ENCODE data around the gene SNAI3. TPM values are rescaled to one million over a fixed set of nuclear protein-coding genes. Genes with fewer than 3 reads are reported as not detected.
A peak's percentile ranks its signal among the peaks of the same experiment; 100 is the strongest.

The SNAI3 gene
- total and polyA plus RNA-seq, 2 donors (not counting 1 experiment from before 2014, with no cell fraction given), result 6.5 to 8.8 TPM

DNA sequence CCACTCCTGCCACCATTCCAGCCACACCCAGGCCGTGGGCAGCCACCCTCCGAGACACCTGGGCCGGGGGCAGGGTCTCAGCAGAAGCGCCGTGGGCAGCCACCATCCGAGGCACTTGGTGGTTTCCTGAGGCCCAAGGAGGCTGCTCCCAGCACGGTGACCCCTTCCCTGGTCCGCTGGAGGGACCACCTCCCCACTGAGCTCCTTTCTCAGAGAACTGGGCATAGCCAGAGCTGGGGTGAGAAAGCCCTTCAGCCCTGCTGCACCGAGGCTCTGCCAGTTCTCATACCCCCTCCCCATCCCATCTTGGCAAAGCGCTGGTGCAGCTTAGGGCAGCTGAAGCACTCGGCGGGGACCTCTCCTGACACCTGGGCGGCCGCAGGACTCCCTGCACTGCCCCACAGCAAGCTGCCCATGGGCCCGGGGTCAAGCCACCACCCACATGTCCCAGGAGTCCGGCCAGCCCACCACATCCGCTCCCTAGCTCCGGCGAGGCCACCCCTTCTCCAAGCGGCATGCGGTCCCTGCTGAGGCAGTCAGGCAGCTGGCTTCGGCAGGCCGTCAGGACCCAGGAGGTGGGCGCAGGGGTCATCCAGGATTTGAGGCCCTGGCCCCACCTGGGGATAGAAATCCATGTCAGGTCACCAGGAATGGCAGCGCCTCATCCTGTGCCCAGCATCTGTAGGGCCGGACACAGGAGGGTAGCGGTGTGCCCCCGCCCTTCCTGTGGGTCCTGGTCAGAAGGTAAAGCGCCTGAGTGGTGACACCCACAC lies 34.1 kb downstream of the SNAI3 start:
- ATAC-seq (ENCODE audit: low read depth) (no peak), DNase-seq (peak; percentile 34)
- Mint-ChIP-seq H3K27me3 (no peaks in the 10 kb centered on the region), H3K9me3 (ENCODE audit: insufficient read depth) (no peaks in the 10 kb centered on the region), H3K4me3 (peak overlapping the region; percentile 96), H3K27ac (peak overlapping the region; percentile 98), H3K4me1 (peaks cover 37% of the 10 kb centered on the region)
- H3K4me3 ChIP-seq (ENCODE audit: control extremely low read depth in 1 of 5, extremely low read depth in 1 of 5, insufficient read depth in 1 of 5, low read depth in 2 of 5, low read length in 4 of 5), result peak overlapping the region in 4 of 5 experiments; percentile 92 to 98 (median 95)
- peaks cover 41% of the 10 kb centered on the region for H4K20me1 ChIP-seq (ENCODE audit: control insufficient read depth, insufficient read depth, low read length, poor library complexity, severe bottlenecking)
- WGBS (ENCODE audit: insufficient coverage), result 66% methylated on average over 29 of the region's 29 CpGs
- intact Hi-C loops (cut with micrococcal nuclease), result loop anchor here (1.0 kb wide), 9 partner anchors 11 to 519 kb away; partner anchors contain the start of genes CDH15, CTU2, IL17C and MVD
- no peaks in the 10 kb centered on the region for H3K9me3 ChIP-seq (ENCODE audit: control extremely low read depth in 1 of 3, control insufficient read depth in 2 of 3, insufficient read depth in 1 of 3, low read length in 2 of 3)
- H3K36me3 ChIP-seq (replicated peaks in 1 of 2; ENCODE audit: control extremely low read depth in 1 of 2, control insufficient read depth in 1 of 2, extremely low read depth in 1 of 2, insufficient read depth in 2 of 2, low read length in 1 of 2), result peaks cover 0 to 33% of the 10 kb centered on the region in 2 experiments
- peaks cover 54% of the 10 kb centered on the region for H3K79me2 ChIP-seq (ENCODE audit: control insufficient read depth, insufficient read depth, low read length)
- H3K4me2 ChIP-seq (replicated peaks; ENCODE audit: low read depth, low read length, poor library complexity, severe bottlenecking), result peak overlapping the region; percentile 99
- peak overlapping the region; percentile 98 to 99 for H3K27ac ChIP-seq (ENCODE audit: low read length in 2 of 2)
- ChIA-PET CTCF (interaction anchor here (0.7 kb wide), 1 partner anchor 19 kb away, joined by 3 read pairs; no protein-coding TSS in a partner anchor), POLR2A (interaction anchor here (0.6 to 2.0 kb wide), 4 partner anchors 11 to 151 kb away, joined by 3 to 6 read pairs (median 3); partner anchors contain the start of genes MVD and ZC3H18)
- no peaks in the 10 kb centered on the region for H3K27me3 ChIP-seq (replicated peaks in 1 of 4; ENCODE audit: control extremely low read depth in 1 of 4, control insufficient read depth in 3 of 4, insufficient read depth in 4 of 4, low read length in 3 of 4)
- H3K4me1 ChIP-seq (ENCODE audit: control insufficient read depth in 2 of 2, insufficient read depth in 2 of 2, low read length in 2 of 2), result peaks cover 38 to 51% of the 10 kb centered on the region in 2 donors
- H3K9ac ChIP-seq (ENCODE audit: low read length), result peak overlapping the region; percentile 92
- no peak for TF ChIP-seq EZH2 (IDR thresholded peaks at IDR 0.05; ENCODE audit: borderline replicate concordance, insufficient read depth, low read depth, low read length, poor library complexity, severe bottlenecking)
- TF ChIP-seq, protein P1, sequence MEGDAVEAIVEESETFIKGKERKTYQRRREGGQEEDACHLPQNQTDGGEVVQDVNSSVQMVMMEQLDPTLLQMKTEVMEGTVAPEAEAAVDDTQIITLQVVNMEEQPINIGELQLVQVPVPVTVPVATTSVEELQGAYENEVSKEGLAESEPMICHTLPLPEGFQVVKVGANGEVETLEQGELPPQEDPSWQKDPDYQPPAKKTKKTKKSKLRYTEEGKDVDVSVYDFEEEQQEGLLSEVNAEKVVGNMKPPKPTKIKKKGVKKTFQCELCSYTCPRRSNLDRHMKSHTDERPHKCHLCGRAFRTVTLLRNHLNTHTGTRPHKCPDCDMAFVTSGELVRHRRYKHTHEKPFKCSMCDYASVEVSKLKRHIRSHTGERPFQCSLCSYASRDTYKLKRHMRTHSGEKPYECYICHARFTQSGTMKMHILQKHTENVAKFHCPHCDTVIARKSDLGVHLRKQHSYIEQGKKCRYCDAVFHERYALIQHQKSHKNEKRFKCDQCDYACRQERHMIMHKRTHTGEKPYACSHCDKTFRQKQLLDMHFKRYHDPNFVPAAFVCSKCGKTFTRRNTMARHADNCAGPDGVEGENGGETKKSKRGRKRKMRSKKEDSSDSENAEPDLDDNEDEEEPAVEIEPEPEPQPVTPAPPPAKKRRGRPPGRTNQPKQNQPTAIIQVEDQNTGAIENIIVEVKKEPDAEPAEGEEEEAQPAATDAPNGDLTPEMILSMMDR (IDR thresholded peaks at IDR 0.05), result no peak
- peak overlapping the region; percentile 59 for H2AFZ ChIP-seq (ENCODE audit: insufficient read depth, low read depth, low read length, poor library complexity, severe bottlenecking)

Data from B cell (primary cell).